CD8-positive, alpha-beta memory T cell (primary cell): Measurements from ENCODE around the gene CFAP73. TPM values are rescaled to one million over a fixed set of nuclear protein-coding genes. Genes with fewer than 3 reads are reported as not detected.
"Not testable (repeated sequence)": the region's sequence is repeated elsewhere in the genome, so short reads cannot be mapped to it uniquely, and the experiment has no call there.

Source experiments
- CTCF ChIA-PET: fragments of 350-600 bp; sonication (Branson Sonifier 250); formaldehyde crosslinking; loops from one replicate; lab custom pipeline; 2021; ENCODE audit warnings: antibody characterized with exemption; lab: Charles Lee
- POLR2A ChIA-PET: fragments of 350-600 bp; sonication (Branson Sonifier 250); formaldehyde crosslinking; loops from one replicate; lab custom pipeline; 2021; ENCODE audit warnings: antibody characterized with exemption; lab: Charles Lee
- DNase-seq, 5 donors: peaks; one replicate each; pipeline versions ENCODE4 v3.0.0 to v3.0.0-alpha.2; 2020 to 2022; ENCODE audit warnings: mixed read lengths in 1 of 5
- H3K27ac ChIP-seq: one replicate; pipeline ENCODE4 v1.7.0; 2013; ENCODE audit warnings: low read depth, mild to moderate bottlenecking, low read length, moderate library complexity
- H3K27me3 ChIP-seq: 2 replicates; pipeline ENCODE4 v1.7.0; 2013; ENCODE audit warnings: low read length, mild to moderate bottlenecking; ENCODE audit not compliant: insufficient read depth, poor library complexity, severe bottlenecking
- H3K36me3 ChIP-seq: 2 replicates; pipeline ENCODE4 v1.7.0; 2013; ENCODE audit warnings: mild to moderate bottlenecking, low read length, moderate library complexity; ENCODE audit not compliant: insufficient read depth
- H3K4me1 ChIP-seq: 2 replicates; pipeline ENCODE4 v1.7.0; 2013; ENCODE audit warnings: mild to moderate bottlenecking, low read length, moderate library complexity; ENCODE audit not compliant: insufficient read depth
- H3K4me3 ChIP-seq: 2 replicates; pipeline ENCODE4 v1.7.0; 2013; ENCODE audit warnings: mild to moderate bottlenecking, low read length
- H3K9me3 ChIP-seq: 2 replicates; pipeline ENCODE4 v1.7.0; 2013; ENCODE audit warnings: mild to moderate bottlenecking, low read length
- H3K27ac Mint-ChIP-seq, 8 donors: one replicate each; pipeline ENCODE4 v1.8.0; 2020 to 2021; ENCODE audit warnings: mixed read lengths in 8 of 8, mild to moderate bottlenecking in 6 of 8, inconsistent platforms in 3 of 8, moderate library complexity in 3 of 8
- H3K27me3 Mint-ChIP-seq, 2 donors: one replicate each; pipeline ENCODE4 v1.8.0; 2020 to 2021; ENCODE audit warnings: mixed read lengths in 2 of 2, mild to moderate bottlenecking in 1 of 2, moderate library complexity in 1 of 2
- H3K36me3 Mint-ChIP-seq, 3 donors: one replicate each; pipeline ENCODE4 v1.8.0; 2020 to 2021; ENCODE audit warnings: mixed read lengths in 3 of 3, inconsistent platforms in 1 of 3, mild to moderate bottlenecking in 1 of 3
- H3K4me1 Mint-ChIP-seq, 3 donors: one replicate each; pipeline ENCODE4 v1.8.0; 2020 to 2021; ENCODE audit warnings: mixed read lengths in 3 of 3, inconsistent platforms in 1 of 3, mild to moderate bottlenecking in 1 of 3
- H3K4me3 Mint-ChIP-seq, 7 donors: one replicate each; pipeline ENCODE4 v1.8.0; 2020 to 2021; ENCODE audit warnings: mixed read lengths in 7 of 7, mild to moderate bottlenecking in 6 of 7, moderate library complexity in 4 of 7, inconsistent platforms in 2 of 7
- H3K9me3 Mint-ChIP-seq, 5 donors: one replicate each; pipeline ENCODE4 v1.8.0; 2020 to 2022; ENCODE audit warnings: mixed read lengths in 5 of 5, mild to moderate bottlenecking in 3 of 5, moderate library complexity in 2 of 5, inconsistent platforms in 1 of 5
- polyA plus RNA-seq: library from polyadenylated mRNA; unstranded; fragments of 300-500 nt; fragmentation: Illumina TruSeq; gene quantifications from one replicate; pipeline ENCODE4 v1.2.3, GENCODE V29; 2021
- total RNA-seq, 2 experiments: library from RNA; stranded (reverse); gene quantifications; one replicate each; pipeline ENCODE4 v1.2.3, GENCODE V29; 2021

The CFAP73 gene
- total and polyA plus RNA-seq, 3 experiments from 2014 or later, result 0.16 to 0.33 TPM; not detected in 1

- ChIA-PET POLR2A (no interaction called here), CTCF (interaction anchor here (0.9 to 1.3 kb wide), 3 partner anchors 10 to 112 kb away, joined by 3 to 4 read pairs (median 3); partner anchors contain the start of genes DDX54 and RITA1)
- H3K4me1 ChIP-seq, result no peaks in the 10 kb centered on the region
Measured at GRCh38 chr12:113200021-113200797, 50.7 kb downstream of the CFAP73 start.

GRCh38 chr12:113201187-113202177 is 52.0 kb downstream of the CFAP73 start:
- Mint-ChIP-seq H3K36me3 (no peaks in the 10 kb centered on the region), H3K4me3 (no peak overlapping the region), H3K27me3 (no peaks in the 10 kb centered on the region), H3K9me3 (no peaks in the 10 kb centered on the region), H3K27ac (peak overlapping the region in 3 of 8 donors; percentile 17 to 72 (median 65)), H3K4me1 (peaks cover 0 to 4% (median 2%) of the 10 kb centered on the region in 3 donors)
- POLR2A ChIA-PET, result no interaction called here
- Histone ChIP-seq H3K36me3 (no peaks in the 10 kb centered on the region), H3K27ac (no peak overlapping the region), H3K4me1 (no peaks in the 10 kb centered on the region), H3K9me3 (no peaks in the 10 kb centered on the region), H3K4me3 (no peak overlapping the region), H3K27me3 (no peaks in the 10 kb centered on the region)
- no peak for DNase-seq
- CTCF ChIA-PET, result interaction anchor here (0.9 kb wide), 1 partner anchor 110 kb away, joined by 3 read pairs; no protein-coding TSS in a partner anchor

More at GRCh38 chr12:113200021-113200797, 50.7 kb downstream of the CFAP73 start:
- no peak overlapping the region for H3K4me3 Mint-ChIP-seq
- DNase-seq, result no peak
- H3K9me3 Mint-ChIP-seq, result no peaks in the 10 kb centered on the region
- no peaks in the 10 kb centered on the region for H3K9me3 ChIP-seq
- H3K27ac ChIP-seq, result no peak overlapping the region
- H3K4me1 Mint-ChIP-seq, result no peaks in the 10 kb centered on the region
- H3K27me3 Mint-ChIP-seq, result no peaks in the 10 kb centered on the region
- peak overlapping the region in 1 of 8 donors; percentile 27 for H3K27ac Mint-ChIP-seq
- no peak overlapping the region for H3K4me3 ChIP-seq
- no peaks in the 10 kb centered on the region for H3K36me3 Mint-ChIP-seq
- no peaks in the 10 kb centered on the region for H3K36me3 ChIP-seq
- H3K27me3 ChIP-seq, result no peaks in the 10 kb centered on the region

- no peaks in the 10 kb centered on the region for H3K36me3 Mint-ChIP-seq
- H3K4me1 Mint-ChIP-seq, result peaks cover 4 to 9% (median 4%) of the 10 kb centered on the region in 3 donors
Measured at GRCh38 chr12:113202300-113203075, 53.0 kb downstream of the CFAP73 start.

GRCh38 chr12:113203852-113204760 is 54.6 kb downstream of the CFAP73 start:
- no peaks in the 10 kb centered on the region for H3K9me3 Mint-ChIP-seq
- Histone ChIP-seq H3K4me1 (peaks cover 19% of the 10 kb centered on the region), H3K9me3 (no peaks in the 10 kb centered on the region), H3K36me3 (no peaks in the 10 kb centered on the region), H3K27ac (peak overlapping the region; percentile 18), H3K27me3 (no peaks in the 10 kb centered on the region), H3K4me3 (no peak overlapping the region)
- no peaks in the 10 kb centered on the region for H3K27me3 Mint-ChIP-seq
- DNase-seq, result no peak
- H3K27ac Mint-ChIP-seq, result peak overlapping the region in 5 of 8 donors; percentile 17 to 83 (median 42)
- peaks cover 17 to 25% (median 19%) of the 10 kb centered on the region in 3 donors for H3K4me1 Mint-ChIP-seq
- ChIA-PET POLR2A (interaction anchor here (0.6 kb wide), 1 partner anchor 111 kb away, joined by 7 read pairs; no protein-coding TSS in a partner anchor), CTCF (interaction anchor here (0.7 to 1.7 kb wide), 3 partner anchors 12 to 130 kb away, joined by 3 to 4 read pairs (median 3); partner anchors contain the start of gene SLC8B1)
- no peaks in the 10 kb centered on the region for H3K36me3 Mint-ChIP-seq
- H3K4me3 Mint-ChIP-seq, result no peak overlapping the region

More at GRCh38 chr12:113202300-113203075, 53.0 kb downstream of the CFAP73 start:
- ChIA-PET POLR2A (no interaction called here), CTCF (interaction anchor here (0.7 to 1.5 kb wide), 2 partner anchors 9 to 132 kb away, joined by 3 read pairs; partner anchors contain the start of gene SLC8B1)
- Mint-ChIP-seq H3K27me3 (no peaks in the 10 kb centered on the region), H3K27ac (peak overlapping the region in 2 of 8 donors; percentile 17 to 65), H3K9me3 (no peaks in the 10 kb centered on the region), H3K4me3 (no peak overlapping the region)
- no peaks in the 10 kb centered on the region for H3K9me3 ChIP-seq
- peaks cover 3% of the 10 kb centered on the region for H3K4me1 ChIP-seq
- no peak for DNase-seq
- H3K27me3 ChIP-seq, result no peaks in the 10 kb centered on the region
- no peak overlapping the region for H3K27ac ChIP-seq
- H3K36me3 ChIP-seq, result no peaks in the 10 kb centered on the region
- H3K4me3 ChIP-seq, result no peak overlapping the region

GRCh38 chr12:113204804-113205203 is 55.3 kb downstream of the CFAP73 start:
- POLR2A ChIA-PET, result no interaction called here

GRCh38 chr12:113206802-113207201 is 57.3 kb downstream of the CFAP73 start:
- H3K36me3 Mint-ChIP-seq, H3K27me3 Mint-ChIP-seq, POLR2A ChIA-PET, H3K4me3 ChIP-seq, CTCF ChIA-PET, H3K9me3 ChIP-seq, H3K27ac ChIP-seq, H3K9me3 Mint-ChIP-seq, DNase-seq, H3K36me3 ChIP-seq, H3K27me3 ChIP-seq: not testable (repeated sequence)
- Mint-ChIP-seq H3K4me3 (peak overlapping the region in 1 of 7 donors; percentile 4), H3K4me1 (peaks cover 33 to 51% (median 42%) of the 10 kb centered on the region in 3 donors), H3K27ac (peak overlapping the region in 7 of 8 donors; percentile 40 to 96 (median 82))
- H3K4me1 ChIP-seq, result peaks cover 45% of the 10 kb centered on the region

More at GRCh38 chr12:113204804-113205203, 55.3 kb downstream of the CFAP73 start:
- Mint-ChIP-seq H3K9me3 (no peaks in the 10 kb centered on the region), H3K36me3 (no peaks in the 10 kb centered on the region), H3K4me1 (peaks cover 22 to 32% (median 25%) of the 10 kb centered on the region in 3 donors), H3K27ac (peak overlapping the region in 2 of 8 donors; percentile 27 to 83), H3K4me3 (no peak overlapping the region), H3K27me3 (no peaks in the 10 kb centered on the region)
- Histone ChIP-seq H3K27ac (no peak overlapping the region), H3K9me3 (no peaks in the 10 kb centered on the region), H3K36me3 (no peaks in the 10 kb centered on the region), H3K27me3 (no peaks in the 10 kb centered on the region), H3K4me1 (peaks cover 26% of the 10 kb centered on the region), H3K4me3 (no peak overlapping the region)
- no peak for DNase-seq
- CTCF ChIA-PET, result interaction anchor here (1.7 kb wide), 1 partner anchor 13 kb away, joined by 3 read pairs; no protein-coding TSS in a partner anchor
